Loucy (cell line): ENCODE measurements around the gene WNK4.

Source experiments
- EZH2phosphoT487 ChIP-seq: fragments of 200-600 bp; IDR thresholded peaks from 2 replicates; pipeline ENCODE4 v1.6.1; 2018; ENCODE audit warnings: antibody characterized with exemption, mild to moderate bottlenecking, moderate library complexity, borderline replicate concordance
- TF ChIP-seq, protein P1 (sequence below): fragments of 200-600 bp; sonication (generic); conservative IDR thresholded peaks from 2 replicates; pipeline ENCODE4 v1.5.1; 2014; ENCODE audit warnings: mild to moderate bottlenecking, antibody characterized with exemption, low read length

- TF ChIP-seq, protein P1, sequence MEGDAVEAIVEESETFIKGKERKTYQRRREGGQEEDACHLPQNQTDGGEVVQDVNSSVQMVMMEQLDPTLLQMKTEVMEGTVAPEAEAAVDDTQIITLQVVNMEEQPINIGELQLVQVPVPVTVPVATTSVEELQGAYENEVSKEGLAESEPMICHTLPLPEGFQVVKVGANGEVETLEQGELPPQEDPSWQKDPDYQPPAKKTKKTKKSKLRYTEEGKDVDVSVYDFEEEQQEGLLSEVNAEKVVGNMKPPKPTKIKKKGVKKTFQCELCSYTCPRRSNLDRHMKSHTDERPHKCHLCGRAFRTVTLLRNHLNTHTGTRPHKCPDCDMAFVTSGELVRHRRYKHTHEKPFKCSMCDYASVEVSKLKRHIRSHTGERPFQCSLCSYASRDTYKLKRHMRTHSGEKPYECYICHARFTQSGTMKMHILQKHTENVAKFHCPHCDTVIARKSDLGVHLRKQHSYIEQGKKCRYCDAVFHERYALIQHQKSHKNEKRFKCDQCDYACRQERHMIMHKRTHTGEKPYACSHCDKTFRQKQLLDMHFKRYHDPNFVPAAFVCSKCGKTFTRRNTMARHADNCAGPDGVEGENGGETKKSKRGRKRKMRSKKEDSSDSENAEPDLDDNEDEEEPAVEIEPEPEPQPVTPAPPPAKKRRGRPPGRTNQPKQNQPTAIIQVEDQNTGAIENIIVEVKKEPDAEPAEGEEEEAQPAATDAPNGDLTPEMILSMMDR: no peak
- no peak for TF ChIP-seq EZH2phosphoT487
Measured at GRCh38 chr17:42832934-42833766, 52.7 kb downstream of the WNK4 start, which contains the start of gene PSME3.
